CD4-positive, alpha-beta T cell treated with Interleukin-10 for 1 hour (primary cell): Measurements from ENCODE around the gene COX7B.
"Not testable (repeated sequence)": the region's sequence is repeated elsewhere in the genome, so short reads cannot be mapped to it uniquely, and the experiment has no call there.

Experiments
- DNase-seq: peaks from one replicate; pipeline ENCODE4 v3.0.0-alpha.2; 2020

The COX7B gene

GRCh38 chrX:77899081-77899828 is at the start of gene COX7B:
Gene COX7B (plus strand): TSS chrX:77899468. CDS start chrX:77899554, 86 bp downstream.
- DNase-seq: peak; percentile 94

- no peak for DNase-seq
Measured at GRCh38 chrX:77875372-77875771, 23.9 kb upstream of the COX7B start.

- DNase-seq: not testable (repeated sequence)
Measured at GRCh38 chrX:77881418-77881817, 17.9 kb upstream of the COX7B start.

- DNase-seq: no peak
Measured at GRCh38 chrX:77892887-77893286, 6.4 kb upstream of the COX7B start.

- no peak for DNase-seq
Measured at GRCh38 chrX:77893713-77894112, 5.6 kb upstream of the COX7B start.

GRCh38 chrX:77894921-77895886 is 4.1 kb upstream of the COX7B start, which contains the start of gene MAGT1:
Gene MAGT1 (minus strand): TSS chrX:77895435. CDS start chrX:77895410, 25 bp downstream.
- DNase-seq: peak; percentile 96

GRCh38 chrX:77900688-77901087 is 1.4 kb downstream of the COX7B start:
- no peak for DNase-seq

- no peak for DNase-seq
Measured at GRCh38 chrX:77901506-77901905, 2.2 kb downstream of the COX7B start.

GRCh38 chrX:77910108-77910840 is 11.0 kb downstream of the COX7B start, which contains the start of gene ATP7A:
Gene ATP7A (plus strand): TSS chrX:77910693. CDS start chrX:77971642, 60,949 bp downstream.
- peak; percentile 94 for DNase-seq

- no peak for DNase-seq
Measured at GRCh38 chrX:77917294-77917933, 18.1 kb downstream of the COX7B start.

GRCh38 chrX:77918568-77918967 is 19.3 kb downstream of the COX7B start:
- DNase-seq: no peak

- not testable (repeated sequence) for DNase-seq
Measured at GRCh38 chrX:77919370-77919769, 20.1 kb downstream of the COX7B start.

GRCh38 chrX:77922787-77923186 is 23.5 kb downstream of the COX7B start:
- no peak for DNase-seq

GRCh38 chrX:77924320-77924859 is 25.1 kb downstream of the COX7B start:
- no peak for DNase-seq

- no peak for DNase-seq
Measured at GRCh38 chrX:77925764-77926163, 26.5 kb downstream of the COX7B start.

GRCh38 chrX:77930581-77930980 is 31.3 kb downstream of the COX7B start:
- DNase-seq: no peak

GRCh38 chrX:77935886-77936285 is 36.6 kb downstream of the COX7B start:
- DNase-seq: no peak

- DNase-seq: no peak
Measured at GRCh38 chrX:77936299-77936698, 37.0 kb downstream of the COX7B start.

GRCh38 chrX:77937291-77937690 is 38.0 kb downstream of the COX7B start:
- DNase-seq: no peak

GRCh38 chrX:77938083-77938680 is 38.9 kb downstream of the COX7B start:
- DNase-seq: no peak

GRCh38 chrX:77945031-77945430 is 45.8 kb downstream of the COX7B start:
- not testable (repeated sequence) for DNase-seq
